Measurements from ENCODE around the gene CEACAM6.

The CEACAM6 gene

DNA sequence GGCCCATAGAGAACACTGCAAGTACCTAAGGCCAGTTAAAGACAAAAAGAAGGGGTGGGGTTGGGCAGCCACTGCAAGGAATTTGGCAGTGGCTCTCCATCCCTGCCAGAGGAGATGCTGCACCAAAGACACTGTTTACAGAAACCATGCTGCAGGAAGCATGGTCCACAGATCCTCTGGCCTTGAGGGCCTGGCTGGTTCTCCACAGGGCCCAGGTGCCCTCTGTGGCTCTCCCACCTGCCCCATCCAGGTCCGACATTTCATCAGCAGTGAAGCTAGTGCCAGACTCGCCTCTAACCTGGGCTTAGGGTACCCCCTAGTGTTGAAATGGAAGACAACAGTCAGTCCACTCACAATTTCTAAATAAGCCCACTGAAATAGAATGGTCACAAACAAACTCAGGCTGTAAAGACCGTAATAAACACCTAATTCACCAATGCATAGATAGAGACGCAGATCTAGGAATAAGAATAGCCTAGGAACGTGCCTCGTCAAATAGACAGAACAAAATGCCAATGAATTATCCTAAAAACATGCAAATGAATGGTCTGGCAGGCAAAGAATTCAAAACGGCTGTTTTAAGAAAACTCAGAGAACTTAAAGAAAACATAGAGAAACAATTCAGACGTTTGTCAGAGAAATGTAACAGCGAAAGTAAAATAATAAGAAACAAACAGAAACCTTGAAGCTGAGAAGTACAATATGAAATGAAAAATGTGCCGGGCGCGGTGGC lies 65.8 kb downstream of the CEACAM6 start:
- in situ Hi-C loops (cut with HindIII; ENCODE audit: low sequenced_read_pairs) = no loop called here
- TF ChIP-seq CTCF (IDR thresholded peaks at IDR 0.05; ENCODE audit: low read depth, low read length) = peak; percentile 46
- no peak overlapping the region for H3K4me3 ChIP-seq (ENCODE audit: low read depth, low read length)
- no peak for DNase-seq (ENCODE audit: low read depth, low spot score)
